Neuronal stem cell (in vitro differentiated cells): Measurements from ENCODE around the gene MAP1S.
A peak's percentile ranks its signal among the peaks of the same experiment; 100 is the strongest.

Source experiments
- DNase-seq: peaks from one replicate; pipeline ENCODE4 v3.0.0-alpha.2; 2013; ENCODE audit warnings: low spot score
- H2AFZ ChIP-seq: one replicate; pipeline ENCODE4 v1.6.1; 2013; ENCODE audit warnings: mild to moderate bottlenecking, low read length, inconsistent platforms
- H2AK5ac ChIP-seq: 2 replicates; pipeline ENCODE4 v1.6.1; 2013; ENCODE audit warnings: low read depth, mild to moderate bottlenecking, inconsistent platforms, low read length, moderate library complexity, mixed read lengths
- H2BK120ac ChIP-seq: 2 replicates; pipeline ENCODE4 v1.6.1; 2013; ENCODE audit warnings: low read depth, mild to moderate bottlenecking, inconsistent platforms, low read length, moderate library complexity, mixed read lengths
- H2BK12ac ChIP-seq: one replicate; pipeline ENCODE4 v1.6.1; 2013; ENCODE audit warnings: low read length, inconsistent platforms
- H2BK15ac ChIP-seq: 2 replicates; pipeline ENCODE4 v1.6.1; 2013; ENCODE audit warnings: mild to moderate bottlenecking, low read length, inconsistent platforms, mixed read lengths
- H2BK5ac ChIP-seq: one replicate; pipeline ENCODE4 v1.6.1; 2013; ENCODE audit warnings: inconsistent platforms, mild to moderate bottlenecking, low read length, moderate library complexity
- H3K14ac ChIP-seq: one replicate; pipeline ENCODE4 v1.6.1; 2013; ENCODE audit warnings: low read length, inconsistent platforms
- H3K18ac ChIP-seq: 2 replicates; pipeline ENCODE4 v1.6.1; 2013; ENCODE audit warnings: low read length, inconsistent platforms
- H3K23ac ChIP-seq: 2 replicates; pipeline ENCODE4 v1.6.1; 2013; ENCODE audit warnings: low read depth, mild to moderate bottlenecking, mixed read lengths, low read length, inconsistent platforms; ENCODE audit not compliant: poor library complexity
- H3K27ac ChIP-seq: replicated peaks from 3 replicates; pipeline ENCODE4 v1.5.1; 2013; ENCODE audit warnings: low read length, inconsistent platforms
- H3K27me3 ChIP-seq, 3 experiments: 2 replicates each; pipeline ENCODE4 v1.6.1; 2013; ENCODE audit warnings: low read length in 3 of 3, mild to moderate bottlenecking in 2 of 3, inconsistent platforms in 1 of 3, low read depth in 1 of 3, mixed read lengths in 1 of 3, moderate library complexity in 1 of 3; ENCODE audit not compliant: control insufficient read depth in 3 of 3, insufficient read depth in 3 of 3
- H3K36me3 ChIP-seq, 2 donors: replicated peaks in 1 of 2; 2 replicates each; pipeline ENCODE4 v1.6.1; 2013; ENCODE audit warnings: low read length in 2 of 2; ENCODE audit not compliant: control insufficient read depth in 2 of 2, insufficient read depth in 2 of 2
- H3K4ac ChIP-seq: 2 replicates; pipeline ENCODE4 v1.6.1; 2013; ENCODE audit warnings: inconsistent platforms, mild to moderate bottlenecking, low read length, moderate library complexity
- H3K4me1 ChIP-seq, 2 donors: 1 replicate in 1 of 2; 2 replicates in 1 of 2; pipeline ENCODE4 v1.6.1; 2013; ENCODE audit warnings: low read length in 2 of 2, low read depth in 1 of 2; ENCODE audit not compliant: control insufficient read depth in 2 of 2, insufficient read depth in 1 of 2
- H3K4me2 ChIP-seq: one replicate; pipeline ENCODE4 v1.6.1; 2013; ENCODE audit warnings: mild to moderate bottlenecking, low read length, inconsistent platforms; ENCODE audit not compliant: insufficient read depth, poor library complexity, severe bottlenecking
- H3K4me3 ChIP-seq, 2 donors: 2 replicates each; pipeline ENCODE4 v1.5.1; 2013; ENCODE audit warnings: low read length in 2 of 2, mild to moderate bottlenecking in 2 of 2, inconsistent platforms in 1 of 2, moderate library complexity in 1 of 2
- H3K79me1 ChIP-seq: one replicate; pipeline ENCODE4 v1.6.1; 2013; ENCODE audit warnings: low read depth, mild to moderate bottlenecking, inconsistent platforms, low read length, moderate library complexity
- H3K9ac ChIP-seq: one replicate; pipeline ENCODE4 v1.6.1; 2013; ENCODE audit warnings: mild to moderate bottlenecking, low read depth, low read length, inconsistent platforms; ENCODE audit not compliant: poor library complexity
- H3K9me3 ChIP-seq, 2 donors: replicated peaks in 1 of 2; 2 replicates each; pipeline versions ENCODE3 to v1.6.1; 2013; ENCODE audit warnings: low read length in 2 of 2, mild to moderate bottlenecking in 2 of 2, inconsistent platforms in 1 of 2, low read depth in 1 of 2, mixed read lengths in 1 of 2, moderate library complexity in 1 of 2; ENCODE audit not compliant: control insufficient read depth in 2 of 2, insufficient read depth in 1 of 2
- H4K8ac ChIP-seq: one replicate; pipeline ENCODE4 v1.6.1; 2013; ENCODE audit warnings: low read depth, mild to moderate bottlenecking, inconsistent platforms, low read length, moderate library complexity
- H4K91ac ChIP-seq: one replicate; pipeline ENCODE4 v1.6.1; 2013; ENCODE audit warnings: low read length, low read depth, mild to moderate bottlenecking, inconsistent platforms; ENCODE audit not compliant: poor library complexity
- WGBS, 2 donors: extraction: QIAGEN DNeasy Blood & Tissue Kit; methylation state at CpG; one replicate each; pipeline ENCODE4 v1.1.7; 2013; ENCODE audit warnings: missing lambda C conversion rate in 2 of 2, mixed read lengths in 1 of 2; ENCODE audit not compliant: insufficient read length in 2 of 2, insufficient replicate concordance in 1 of 2; ENCODE audit errors: extremely low coverage in 2 of 2; 5-methylcytosine and 5-hydroxymethylcytosine counted together

MAP1S gene

GRCh38 chr19:17752865-17753639 is 33.8 kb downstream of the MAP1S start:
- Histone ChIP-seq H2BK5ac (no peak overlapping the region), H4K8ac (no peak overlapping the region), H3K27me3 (no peaks in the 10 kb centered on the region), H3K23ac (no peak overlapping the region), H3K14ac (no peak overlapping the region), H3K27ac (no peak overlapping the region), H3K4me2 (no peak overlapping the region), H3K79me1 (peaks cover 4% of the 10 kb centered on the region), H2BK120ac (no peak overlapping the region), H3K36me3 (no peaks in the 10 kb centered on the region), H2BK12ac (no peak overlapping the region), H2AFZ (no peak overlapping the region), H4K91ac (no peak overlapping the region), H3K9ac (no peak overlapping the region), H3K18ac (no peak overlapping the region), H2BK15ac (no peak overlapping the region), H3K4me1 (peaks cover 23 to 33% of the 10 kb centered on the region in 2 donors), H3K4ac (no peak overlapping the region), H3K4me3 (no peak overlapping the region), H3K9me3 (no peaks in the 10 kb centered on the region), H2AK5ac (no peak overlapping the region)
- no CpG with 5 or more reads among the region's 7 CpGs for WGBS, 2 donors
- no peak for DNase-seq

GRCh38 chr19:17753976-17754375 is 34.7 kb downstream of the MAP1S start:
- H3K18ac ChIP-seq = no peak overlapping the region
- H3K36me3 ChIP-seq = no peaks in the 10 kb centered on the region
- H2BK5ac ChIP-seq = no peak overlapping the region
- H3K79me1 ChIP-seq = peaks cover 4% of the 10 kb centered on the region
- no peak overlapping the region for H2AK5ac ChIP-seq
- peak overlapping the region; percentile 0 for H2BK15ac ChIP-seq
- peak overlapping the region in 1 of 2 donors; percentile 56 for H3K4me3 ChIP-seq
- no peak overlapping the region for H3K9ac ChIP-seq
- peaks cover 23 to 33% of the 10 kb centered on the region in 2 donors for H3K4me1 ChIP-seq
- no peak overlapping the region for H3K14ac ChIP-seq
- H3K4me2 ChIP-seq = no peak overlapping the region
- H2BK12ac ChIP-seq = no peak overlapping the region
- H4K8ac ChIP-seq = no peak overlapping the region
- H3K27ac ChIP-seq = no peak overlapping the region
- H3K23ac ChIP-seq = no peak overlapping the region
- WGBS, 2 donors = no CpG with 5 or more reads among the region's 9 CpGs
- no peaks in the 10 kb centered on the region for H3K27me3 ChIP-seq
- H2BK120ac ChIP-seq = no peak overlapping the region
- no peak overlapping the region for H3K4ac ChIP-seq
- H3K9me3 ChIP-seq = no peaks in the 10 kb centered on the region
- H4K91ac ChIP-seq = no peak overlapping the region
- no peak for DNase-seq
- H2AFZ ChIP-seq = no peak overlapping the region

- Histone ChIP-seq H2BK120ac (no peak overlapping the region), H3K18ac (no peak overlapping the region), H3K27ac (peak overlapping the region; percentile 33), H3K9ac (no peak overlapping the region), H2AK5ac (peak overlapping the region; percentile 30), H3K23ac (no peak overlapping the region), H3K4me3 (no peak overlapping the region), H2AFZ (no peak overlapping the region), H3K4me1 (peaks cover 23 to 30% of the 10 kb centered on the region in 2 donors), H3K36me3 (no peaks in the 10 kb centered on the region), H3K27me3 (no peaks in the 10 kb centered on the region), H2BK12ac (no peak overlapping the region), H4K8ac (no peak overlapping the region), H3K14ac (no peak overlapping the region), H2BK15ac (no peak overlapping the region), H2BK5ac (no peak overlapping the region), H3K4me2 (no peak overlapping the region), H3K4ac (no peak overlapping the region), H3K9me3 (no peaks in the 10 kb centered on the region), H3K79me1 (peaks cover 4% of the 10 kb centered on the region), H4K91ac (no peak overlapping the region)
- no peak for DNase-seq
- no CpG with 5 or more reads among the region's 5 CpGs for WGBS, 2 donors
These were observed 35.6 kb downstream of the MAP1S start for GRCh38 chr19:17754634-17755442.

GRCh38 chr19:17755443-17755890 is 36.2 kb downstream of the MAP1S start:
- Histone ChIP-seq H3K23ac (no peak overlapping the region), H3K27ac (peak overlapping the region; percentile 47)

More at GRCh38 chr19:17755443-17755890, 36.2 kb downstream of the MAP1S start:
- Histone ChIP-seq H3K4me1 (peaks cover 23 to 30% of the 10 kb centered on the region in 2 donors), H3K27me3 (no peaks in the 10 kb centered on the region), H3K14ac (no peak overlapping the region), H4K8ac (no peak overlapping the region), H3K9ac (no peak overlapping the region), H3K4me3 (no peak overlapping the region), H3K79me1 (peaks cover 4% of the 10 kb centered on the region), H2AK5ac (peak overlapping the region; percentile 43), H3K18ac (peak overlapping the region; percentile 25), H3K4ac (no peak overlapping the region), H2BK5ac (no peak overlapping the region), H2BK120ac (no peak overlapping the region), H2BK12ac (no peak overlapping the region), H3K36me3 (no peaks in the 10 kb centered on the region), H2BK15ac (peak overlapping the region; percentile 42), H4K91ac (no peak overlapping the region), H3K4me2 (peak overlapping the region; percentile 45), H2AFZ (no peak overlapping the region), H3K9me3 (no peaks in the 10 kb centered on the region)
- DNase-seq = no peak
- WGBS, 2 donors = no CpG with 5 or more reads among the region's 1 CpG
